Eye (tissue), 1 donor: ENCODE data around the gene ATG16L2.
A peak's percentile ranks its signal among the peaks of the same experiment; 100 is the strongest.
"Not testable (repeated sequence)": the region's sequence is repeated elsewhere in the genome, so short reads cannot be mapped to it uniquely, and the experiment has no call there.

Experiments used
- DNase-seq: peaks from one replicate; pipeline ENCODE4 v3.0.0-alpha.2; 2015

The ATG16L2 gene

DNA sequence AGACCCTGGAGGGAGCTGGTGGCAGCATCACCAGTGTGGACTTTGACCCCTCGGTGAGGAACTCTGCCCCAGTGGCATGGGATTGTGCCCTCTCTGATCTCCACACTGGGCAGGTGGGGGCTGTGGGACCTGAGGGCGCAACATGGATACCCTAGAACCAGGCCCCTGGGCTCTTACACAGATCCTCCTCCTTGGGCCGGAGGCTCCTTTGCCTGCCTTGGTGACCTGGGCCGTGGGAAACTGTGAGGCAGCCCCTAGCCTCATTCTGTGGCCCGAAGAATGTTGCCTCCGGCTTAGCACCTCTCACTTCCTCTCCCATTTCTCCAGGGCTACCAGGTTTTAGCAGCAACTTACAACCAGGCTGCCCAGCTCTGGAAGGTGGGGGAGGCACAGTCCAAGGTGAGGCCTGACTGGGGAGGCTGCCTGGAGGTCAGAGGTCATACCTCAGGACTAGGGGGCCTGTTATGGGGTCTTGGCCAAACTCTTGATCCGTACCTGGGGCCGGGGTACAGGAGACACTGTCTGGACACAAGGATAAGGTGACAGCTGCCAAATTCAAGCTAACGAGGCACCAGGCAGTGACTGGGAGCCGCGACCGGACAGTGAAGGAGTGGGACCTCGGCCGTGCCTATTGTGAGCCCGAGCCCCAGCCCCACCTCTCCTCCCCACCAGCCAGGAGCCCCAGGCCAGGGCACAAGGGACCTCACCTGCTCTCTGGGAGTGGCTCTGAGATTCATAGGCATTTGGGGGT lies 12.2 kb downstream of the ATG16L2 start:
- no peak for DNase-seq

DNA sequence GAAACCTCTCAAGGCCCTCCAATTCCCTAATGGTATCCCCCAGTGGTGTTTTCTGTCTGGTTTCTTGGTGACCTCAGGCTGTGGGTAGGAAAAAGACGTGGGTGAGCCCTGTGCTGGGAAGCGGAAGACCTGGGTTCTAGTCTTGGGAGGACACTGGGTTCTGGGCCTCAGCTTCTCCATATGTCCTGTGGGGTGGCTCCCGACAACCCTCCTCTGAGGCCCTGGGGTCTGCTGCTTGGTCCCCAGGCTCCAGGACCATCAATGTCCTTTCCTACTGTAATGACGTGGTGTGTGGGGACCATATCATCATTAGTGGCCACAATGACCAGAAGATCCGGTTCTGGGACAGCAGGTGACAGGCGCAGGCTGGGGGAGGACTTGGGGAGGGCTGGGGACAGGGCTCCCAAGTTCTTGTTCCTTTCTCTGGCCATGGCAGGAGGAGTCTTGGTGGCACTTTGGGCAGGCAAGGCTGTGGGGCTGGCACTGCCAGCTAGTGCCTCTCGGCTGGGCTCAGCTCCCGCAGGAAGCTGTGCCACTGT lies 12.8 kb downstream of the ATG16L2 start:
- no peak for DNase-seq

DNA sequence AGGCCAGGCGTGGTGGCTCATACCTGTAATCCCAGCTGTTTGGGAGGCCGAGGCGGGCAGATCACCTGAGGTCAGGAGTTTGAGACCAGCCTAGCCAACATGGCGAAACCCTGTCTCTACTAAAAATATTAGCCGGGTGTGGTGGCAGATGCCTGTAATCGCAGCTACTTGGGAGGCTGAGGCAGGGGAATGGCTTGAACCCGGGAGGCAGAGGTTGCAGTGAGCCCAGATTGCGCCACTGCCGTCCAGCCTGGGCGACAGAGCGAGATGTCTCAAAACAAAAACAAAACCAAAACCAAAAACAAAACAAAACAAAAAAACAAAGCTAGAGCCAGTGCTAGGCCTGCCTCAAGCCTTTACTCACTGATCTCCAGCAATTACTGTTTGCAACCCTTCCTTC lies 13.4 kb downstream of the ATG16L2 start:
- not testable (repeated sequence) for DNase-seq

DNA sequence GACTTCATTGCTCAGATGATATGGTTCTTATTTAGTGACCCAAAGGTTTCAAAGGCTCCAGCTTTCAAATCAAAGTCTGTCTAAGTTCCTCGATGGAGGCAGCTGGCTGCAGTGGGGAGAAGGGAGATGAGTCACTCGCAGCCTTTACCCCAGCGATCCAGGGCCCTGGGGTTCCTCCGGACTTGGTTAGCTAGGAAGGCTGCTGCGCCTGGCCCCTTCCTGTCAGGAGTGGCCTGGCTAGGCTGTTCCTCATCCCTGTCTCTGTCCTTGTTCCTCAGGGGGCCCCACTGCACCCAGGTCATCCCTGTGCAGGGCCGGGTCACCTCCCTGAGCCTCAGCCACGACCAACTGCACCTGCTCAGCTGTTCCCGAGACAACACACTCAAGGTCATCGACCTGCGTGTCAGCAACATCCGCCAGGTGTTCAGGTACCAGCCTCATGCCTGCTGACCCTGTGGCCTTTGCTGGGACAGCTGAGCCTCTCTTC lies 13.9 kb downstream of the ATG16L2 start:
- no peak for DNase-seq

DNA sequence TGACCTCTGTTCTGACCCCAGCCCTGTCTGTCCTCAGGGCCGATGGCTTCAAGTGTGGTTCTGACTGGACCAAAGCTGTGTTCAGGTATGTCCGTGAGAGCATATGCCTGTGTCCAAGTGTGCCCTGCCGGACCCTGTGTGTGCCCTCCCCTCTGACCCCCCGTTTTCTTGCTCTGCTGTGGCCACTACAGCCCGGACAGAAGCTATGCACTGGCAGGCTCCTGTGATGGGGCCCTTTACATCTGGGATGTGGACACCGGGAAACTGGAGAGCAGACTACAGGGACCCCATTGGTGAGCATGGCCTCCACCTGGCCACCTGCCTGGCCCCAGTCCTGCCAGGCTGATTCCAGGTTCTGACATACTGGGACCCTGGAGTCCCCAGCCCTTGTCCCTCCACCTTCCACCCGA lies 14.5 kb downstream of the ATG16L2 start:
- DNase-seq: no peak

GRCh38 chr11:72829178-72829577 lies 15.0 kb downstream of the ATG16L2 start:
- no peak for DNase-seq

DNA sequence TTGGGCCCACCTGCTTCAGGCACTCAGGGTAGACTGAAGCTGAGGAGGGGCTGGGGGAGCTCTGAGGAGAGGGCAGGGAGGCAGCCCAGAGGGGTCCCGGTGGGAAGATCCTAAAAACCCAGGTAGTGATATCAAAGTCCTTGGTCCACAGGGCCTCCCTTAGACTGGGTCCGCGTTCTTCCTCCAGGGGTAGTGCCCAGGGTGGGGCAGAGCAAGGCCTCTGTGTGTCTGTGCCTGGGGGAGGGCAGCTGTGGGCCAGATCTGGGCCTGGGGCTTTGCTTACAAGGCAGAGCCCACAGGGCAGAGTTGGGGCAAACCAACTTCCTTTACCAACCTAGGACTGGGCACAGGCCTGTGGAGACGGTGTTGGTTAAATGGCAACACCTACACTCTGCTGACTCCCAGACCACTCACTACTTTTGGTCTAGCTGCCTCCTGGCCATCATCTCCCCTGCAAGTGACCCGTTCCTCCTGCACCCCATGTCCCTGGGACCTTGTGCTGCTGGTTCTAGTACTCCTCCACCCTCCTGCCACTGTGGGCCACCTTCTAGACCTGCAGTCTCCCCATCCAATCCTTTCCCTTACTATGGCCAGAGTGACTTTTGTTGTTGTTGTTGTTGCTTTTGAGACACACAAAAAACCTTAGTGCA lies 15.8 kb downstream of the ATG16L2 start:
- no peak for DNase-seq

DNA sequence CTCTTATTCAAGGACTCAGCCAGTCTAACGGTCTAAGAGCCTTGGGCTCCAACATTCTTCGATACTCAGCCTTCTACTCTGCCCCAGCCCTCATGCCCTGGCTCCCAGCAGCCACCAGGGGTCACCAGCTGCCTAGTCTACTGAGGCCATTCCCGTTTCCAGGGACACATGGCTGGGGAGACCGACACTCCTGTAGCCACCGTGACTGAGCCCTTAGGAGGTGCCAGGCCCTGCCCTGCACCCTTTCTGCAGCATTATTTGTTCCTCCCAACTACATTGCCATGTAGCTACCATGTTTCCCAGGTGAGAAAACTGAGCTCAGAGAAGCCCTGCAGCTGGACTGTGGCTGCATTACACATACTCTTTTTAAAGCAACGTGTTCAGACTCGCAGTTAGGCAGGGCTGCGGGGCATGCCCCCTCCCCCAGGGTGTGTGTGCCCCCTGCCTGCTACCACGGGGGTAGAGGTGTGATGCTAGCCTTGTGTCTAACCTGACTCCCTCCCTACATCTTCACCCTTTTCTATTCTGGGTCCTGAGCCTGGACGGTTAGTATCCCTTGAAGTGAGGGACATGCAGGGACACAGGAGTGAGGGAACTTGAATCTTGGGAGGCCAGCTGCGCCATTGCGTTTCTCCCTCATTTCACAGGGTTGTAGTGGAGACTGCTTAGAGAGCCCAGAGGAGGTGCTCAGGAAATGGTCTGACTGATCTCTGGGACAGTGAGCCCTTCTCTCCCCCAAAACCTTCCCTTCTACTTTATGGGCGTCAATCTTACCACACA lies 17.5 kb downstream of the ATG16L2 start:
- DNase-seq: peak; percentile 94

DNA sequence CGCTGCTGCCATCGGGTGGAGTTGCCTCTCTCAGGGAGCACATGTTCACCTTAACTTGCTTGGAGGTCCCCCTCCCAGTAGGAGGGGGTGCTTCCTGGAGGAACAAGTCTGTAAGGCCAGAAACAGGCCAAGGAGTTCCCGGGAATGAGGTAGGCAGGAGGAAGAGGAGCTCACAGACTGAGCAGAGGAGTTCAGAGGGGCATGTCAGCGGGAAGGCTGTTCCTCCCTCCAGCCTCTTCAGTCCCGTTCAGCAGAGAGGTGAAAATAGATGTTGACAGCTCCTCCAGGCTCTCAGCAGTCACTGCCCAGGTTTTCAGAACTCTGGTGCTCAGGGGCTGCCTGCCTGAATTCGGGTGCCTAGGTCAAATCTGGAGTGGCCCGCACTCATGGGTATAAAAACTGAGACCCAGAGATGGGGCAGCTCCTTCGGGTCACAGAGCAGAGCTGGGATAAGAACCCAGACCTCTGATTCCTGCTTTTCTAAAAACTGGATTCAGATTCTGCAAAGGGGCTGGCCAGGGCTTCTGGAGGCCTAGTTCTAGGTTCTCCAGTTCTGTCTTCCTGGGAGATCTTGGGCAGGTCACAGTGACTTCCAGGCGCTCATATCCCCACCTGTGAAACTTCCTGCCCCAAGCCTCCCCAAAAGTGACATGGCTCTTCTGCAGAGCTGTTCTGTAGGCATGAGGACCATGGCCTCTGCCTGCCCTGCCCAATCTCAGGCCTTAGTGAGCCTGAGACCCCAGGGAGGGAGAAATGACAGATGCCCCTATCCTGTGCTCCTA lies 18.3 kb downstream of the ATG16L2 start:
- no peak for DNase-seq

DNA sequence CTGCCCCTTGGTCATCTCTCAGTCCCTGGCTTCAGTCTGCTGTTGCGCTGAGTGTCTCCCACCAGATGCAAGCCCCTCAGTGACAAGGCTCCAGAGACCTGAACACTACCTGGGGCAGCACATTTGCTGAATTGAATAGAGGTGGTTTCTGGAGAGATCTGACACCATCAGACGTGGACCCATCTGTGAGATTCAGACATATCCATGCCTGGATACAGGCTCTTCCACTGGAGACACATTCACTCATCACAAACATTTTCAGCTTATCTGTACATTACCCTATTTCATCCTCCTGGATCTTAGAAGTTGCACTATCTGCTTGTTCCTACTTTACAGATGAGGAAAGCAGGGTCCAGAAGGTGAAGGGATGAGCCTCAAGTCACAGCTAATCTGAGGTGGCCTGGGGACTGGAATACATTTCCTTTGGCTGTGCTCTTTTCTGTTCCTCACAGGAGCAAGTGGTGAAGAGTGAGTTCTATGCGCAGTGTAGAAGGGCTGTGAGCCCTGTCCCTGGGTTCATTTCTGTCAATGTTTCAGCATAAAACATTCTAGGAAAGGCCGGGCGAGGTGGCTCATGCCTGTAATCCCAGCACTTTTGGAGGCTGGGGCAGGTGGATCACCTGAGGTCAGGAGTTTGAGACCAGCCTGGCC lies 19.0 kb downstream of the ATG16L2 start:
- no peak for DNase-seq

GRCh38 chr11:72833811-72834493 lies 19.7 kb downstream of the ATG16L2 start:
- no peak for DNase-seq

GRCh38 chr11:72834905-72835304 lies 20.7 kb downstream of the ATG16L2 start:
- no peak for DNase-seq

DNA sequence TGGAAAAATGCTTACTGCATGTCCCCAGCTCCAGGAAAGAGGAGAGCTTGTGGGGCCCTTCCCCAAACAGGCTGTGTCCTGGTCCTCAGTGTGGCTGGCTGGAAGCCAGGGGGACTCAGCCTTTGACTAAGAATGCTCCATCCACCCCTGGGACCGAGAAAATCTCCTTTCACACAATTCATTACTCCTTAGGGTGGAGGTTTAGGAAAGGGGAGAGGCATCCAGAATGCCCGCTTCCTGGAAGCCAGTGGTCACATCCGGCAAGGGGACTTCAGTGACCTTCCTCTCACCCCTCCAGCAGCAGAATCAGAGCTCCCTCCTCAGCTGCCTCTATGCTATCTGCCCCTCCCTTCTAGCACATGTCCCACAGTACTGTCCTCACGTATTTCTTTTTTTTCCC lies 21.9 kb downstream of the ATG16L2 start:
- no peak for DNase-seq

DNA sequence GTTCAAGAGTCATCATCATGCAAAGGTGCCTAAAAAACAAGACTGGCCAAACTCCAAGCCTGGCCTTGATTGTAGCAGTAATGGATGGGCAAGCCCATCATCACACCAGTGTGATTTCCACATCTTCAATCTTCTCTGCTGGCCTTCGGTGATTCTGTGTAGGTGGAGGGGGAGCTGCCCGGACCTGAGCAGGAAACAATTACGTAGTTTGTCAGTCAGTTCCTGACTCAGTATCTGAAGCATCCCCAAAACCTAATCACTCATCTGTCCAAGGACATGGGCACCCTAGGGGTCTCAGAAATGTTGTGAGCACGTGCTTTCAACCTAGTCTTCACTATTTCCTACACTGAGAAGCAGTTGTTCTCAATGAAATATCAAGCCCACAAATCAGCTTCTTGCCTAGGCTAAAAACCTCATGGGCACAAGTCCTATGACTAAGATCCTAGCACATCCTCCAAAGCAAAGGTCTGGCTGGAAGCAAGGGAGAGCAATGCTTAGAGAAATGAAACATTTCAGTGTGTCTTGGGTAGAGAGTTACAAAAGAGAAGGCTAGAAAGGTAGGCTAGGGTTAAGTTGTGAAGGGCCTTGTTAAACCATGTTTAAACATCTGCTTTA lies 24.6 kb downstream of the ATG16L2 start:
- no peak for DNase-seq

- no peak for DNase-seq
These were observed 26.6 kb downstream of the ATG16L2 start for GRCh38 chr11:72840780-72841179.

DNA sequence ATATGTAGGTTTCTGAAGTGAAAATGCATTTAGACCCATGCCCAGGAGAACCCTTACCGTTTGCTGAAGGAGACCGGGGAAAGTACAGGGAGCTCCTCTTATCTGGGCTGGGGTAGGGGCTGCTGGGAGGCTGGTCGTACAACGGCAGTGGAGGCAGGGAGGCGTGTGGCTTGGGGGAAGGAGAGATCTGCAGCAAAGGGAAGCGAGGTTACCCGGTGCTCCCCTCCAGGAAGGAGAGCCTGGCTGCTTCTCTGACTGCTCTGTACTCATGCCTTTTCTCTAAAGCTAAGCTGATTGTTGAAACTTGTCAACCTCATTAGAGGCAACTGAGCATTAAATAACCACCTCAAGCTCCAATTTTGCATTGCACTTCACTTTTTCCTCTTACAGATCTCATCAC lies 27.2 kb downstream of the ATG16L2 start:
- DNase-seq: no peak

DNA sequence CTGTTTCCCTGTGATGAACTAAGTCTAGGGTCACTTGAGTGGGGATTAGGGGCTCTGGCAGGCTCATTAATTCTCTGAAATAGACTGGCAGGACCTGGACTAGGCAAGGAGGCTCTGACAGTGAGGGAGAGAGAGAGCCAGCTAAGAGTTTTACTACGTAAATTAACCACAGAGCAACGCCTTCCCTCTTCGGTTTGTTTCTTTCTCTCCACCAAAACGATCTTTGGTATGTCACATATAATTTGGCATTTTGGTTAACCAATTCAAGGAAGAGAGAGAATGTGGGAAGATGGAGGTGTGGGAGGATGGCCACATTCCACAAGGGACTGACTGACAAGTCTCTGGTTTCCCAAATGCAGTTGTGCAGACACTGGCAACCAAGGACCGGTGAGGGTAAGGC lies 27.9 kb downstream of the ATG16L2 start:
- no peak for DNase-seq

GRCh38 chr11:72842653-72843330 lies 28.6 kb downstream of the ATG16L2 start:
- DNase-seq: no peak

DNA sequence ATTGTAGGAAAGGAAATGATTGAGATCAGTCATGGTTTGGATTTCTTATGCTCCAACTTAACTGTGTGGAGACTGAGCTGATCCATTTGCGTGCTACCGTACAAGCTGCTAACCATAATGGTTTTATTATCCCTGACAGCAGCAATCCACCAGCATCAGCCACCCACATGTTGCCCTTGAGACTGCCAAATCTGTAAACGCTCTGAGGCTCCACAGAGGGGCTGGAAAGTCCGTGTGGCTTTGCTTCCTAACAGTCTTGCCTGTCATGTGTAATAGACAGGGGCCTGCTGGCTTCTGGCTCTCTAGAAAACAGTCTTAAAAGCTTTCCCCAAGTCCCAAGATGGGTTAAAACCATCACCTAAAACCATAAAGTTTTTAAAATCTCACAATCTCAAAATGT lies 30.1 kb downstream of the ATG16L2 start:
- DNase-seq: peak; percentile 59

DNA sequence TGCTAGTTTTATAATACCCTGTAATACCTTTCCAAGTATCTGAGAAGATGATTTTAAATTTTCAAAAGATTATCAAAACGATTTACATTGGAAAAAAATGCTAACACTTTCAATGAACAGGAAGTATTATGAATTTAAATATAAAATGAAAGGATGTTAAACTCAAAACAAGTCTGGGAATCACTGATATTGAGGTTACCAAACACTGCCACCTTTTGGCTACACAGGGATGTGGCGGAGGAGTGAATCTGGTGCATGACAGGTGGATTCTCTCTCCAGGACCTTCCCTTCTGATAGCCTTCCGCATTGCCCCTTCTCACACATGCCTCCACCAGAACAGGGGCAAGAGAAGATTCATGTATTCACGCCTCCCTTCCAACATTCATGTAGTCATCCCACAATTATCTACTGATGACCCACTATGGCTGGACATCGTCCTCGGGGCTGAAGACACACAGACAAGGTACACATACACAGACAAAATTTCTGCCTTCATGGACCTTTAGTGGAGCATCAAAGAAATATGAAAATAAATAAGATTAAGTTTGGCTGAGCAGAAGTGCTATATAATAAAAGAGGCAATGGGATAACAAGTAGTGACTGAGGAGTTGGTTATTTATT lies 34.7 kb downstream of the ATG16L2 start:
- peak; percentile 52 for DNase-seq
